NCI-H82 (cell line): ENCODE data around the gene ARHGAP11A.
A peak's percentile ranks its signal among the peaks of the same experiment; 100 is the strongest.
"Not testable (repeated sequence)": the region's sequence is repeated elsewhere in the genome, so short reads cannot be mapped to it uniquely, and the experiment has no call there.

Experiments
- DNase-seq: peaks from one replicate; lab custom pipeline; 2025; lab: John Stamatoyannopoulos, UW

ARHGAP11A gene, protein sequence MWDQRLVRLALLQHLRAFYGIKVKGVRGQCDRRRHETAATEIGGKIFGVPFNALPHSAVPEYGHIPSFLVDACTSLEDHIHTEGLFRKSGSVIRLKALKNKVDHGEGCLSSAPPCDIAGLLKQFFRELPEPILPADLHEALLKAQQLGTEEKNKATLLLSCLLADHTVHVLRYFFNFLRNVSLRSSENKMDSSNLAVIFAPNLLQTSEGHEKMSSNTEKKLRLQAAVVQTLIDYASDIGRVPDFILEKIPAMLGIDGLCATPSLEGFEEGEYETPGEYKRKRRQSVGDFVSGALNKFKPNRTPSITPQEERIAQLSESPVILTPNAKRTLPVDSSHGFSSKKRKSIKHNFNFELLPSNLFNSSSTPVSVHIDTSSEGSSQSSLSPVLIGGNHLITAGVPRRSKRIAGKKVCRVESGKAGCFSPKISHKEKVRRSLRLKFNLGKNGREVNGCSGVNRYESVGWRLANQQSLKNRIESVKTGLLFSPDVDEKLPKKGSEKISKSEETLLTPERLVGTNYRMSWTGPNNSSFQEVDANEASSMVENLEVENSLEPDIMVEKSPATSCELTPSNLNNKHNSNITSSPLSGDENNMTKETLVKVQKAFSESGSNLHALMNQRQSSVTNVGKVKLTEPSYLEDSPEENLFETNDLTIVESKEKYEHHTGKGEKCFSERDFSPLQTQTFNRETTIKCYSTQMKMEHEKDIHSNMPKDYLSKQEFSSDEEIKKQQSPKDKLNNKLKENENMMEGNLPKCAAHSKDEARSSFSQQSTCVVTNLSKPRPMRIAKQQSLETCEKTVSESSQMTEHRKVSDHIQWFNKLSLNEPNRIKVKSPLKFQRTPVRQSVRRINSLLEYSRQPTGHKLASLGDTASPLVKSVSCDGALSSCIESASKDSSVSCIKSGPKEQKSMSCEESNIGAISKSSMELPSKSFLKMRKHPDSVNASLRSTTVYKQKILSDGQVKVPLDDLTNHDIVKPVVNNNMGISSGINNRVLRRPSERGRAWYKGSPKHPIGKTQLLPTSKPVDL

DNA sequence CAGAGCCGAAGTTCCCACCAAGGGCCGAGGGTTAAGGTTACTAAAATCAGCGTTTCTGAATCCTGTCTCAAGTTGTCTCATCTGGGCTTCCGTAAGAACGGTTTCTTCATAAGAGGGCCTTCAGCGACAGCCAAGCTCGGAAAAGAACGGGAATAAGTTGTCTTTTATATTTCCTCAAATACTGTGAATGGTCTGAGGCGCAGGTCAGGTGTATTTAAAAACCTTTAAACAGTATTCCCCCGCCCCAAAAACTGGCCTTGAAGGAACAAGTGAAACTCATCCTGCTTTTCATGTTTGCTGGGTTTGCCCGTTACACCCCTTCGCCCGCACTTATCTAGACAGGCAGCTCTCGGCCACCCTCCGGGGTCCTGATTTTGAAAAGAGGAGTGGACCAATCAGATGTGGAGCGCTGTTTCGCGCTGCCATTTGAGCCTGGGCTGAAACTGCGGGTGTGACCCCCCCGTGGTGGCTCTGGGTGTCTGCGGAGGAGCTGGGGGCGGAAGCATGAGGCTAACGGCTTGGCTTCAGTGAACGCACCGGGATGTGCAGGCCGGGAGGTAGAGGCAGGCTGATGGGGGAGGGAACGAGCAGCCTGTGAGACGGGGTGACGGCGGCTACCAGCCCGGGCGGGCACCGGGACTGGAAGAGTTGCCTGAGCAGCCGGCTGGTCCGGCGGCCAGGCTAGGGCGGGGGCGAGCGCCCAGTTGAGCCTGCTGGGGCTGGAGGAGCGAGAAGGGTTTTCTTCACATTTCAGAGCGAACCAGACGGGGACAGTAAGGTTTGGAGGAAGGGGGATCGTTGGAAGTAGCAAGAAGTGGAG, at the start of gene ARHGAP11A:
TSS of gene ARHGAP11A (plus strand) at position 454 of the 820 bp plus-strand sequence. CDS start 708 bp downstream, outside the sequence.
- DNase-seq: not testable (repeated sequence)

DNA sequence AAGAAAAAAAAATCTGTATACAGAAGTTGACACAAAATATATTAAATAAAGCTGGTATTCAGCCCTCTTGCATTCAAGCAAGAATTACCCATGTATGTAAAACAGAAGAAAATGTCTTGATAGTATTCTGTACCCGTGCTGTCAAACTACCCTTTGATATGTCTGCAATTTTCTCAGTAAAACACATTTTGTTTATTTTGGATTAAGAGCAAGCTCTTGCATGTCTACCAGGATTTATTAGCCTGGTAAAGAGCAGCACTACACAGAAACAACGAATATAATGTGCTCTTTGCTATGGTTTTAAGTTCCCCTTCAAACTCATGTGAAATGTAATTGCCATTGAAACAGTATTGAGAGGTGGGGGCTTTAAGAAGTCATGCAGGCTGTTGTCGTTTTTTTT, 46.3 kb upstream of the ARHGAP11A start:
- not testable (repeated sequence) for DNase-seq

DNA sequence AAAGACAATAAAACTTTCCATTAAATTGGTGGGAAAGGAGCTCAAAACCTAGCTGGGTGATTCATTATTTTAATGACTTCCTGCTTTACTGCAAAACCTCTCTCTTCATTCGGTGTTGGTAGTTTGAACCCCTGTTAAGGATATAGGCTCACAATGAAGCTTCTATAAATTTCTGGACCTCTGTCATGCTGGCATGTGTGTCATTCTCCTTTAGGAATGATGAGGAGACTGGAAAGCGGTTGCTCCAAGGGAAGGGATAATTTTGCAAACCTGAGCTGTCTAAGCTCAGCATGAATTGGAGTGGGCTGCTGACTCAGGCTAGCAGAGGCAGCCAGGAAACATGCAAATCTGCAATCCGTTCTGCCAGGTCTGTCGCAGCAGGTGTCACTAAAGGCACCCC, 36.8 kb upstream of the ARHGAP11A start:
- DNase-seq: not testable (repeated sequence)

DNA sequence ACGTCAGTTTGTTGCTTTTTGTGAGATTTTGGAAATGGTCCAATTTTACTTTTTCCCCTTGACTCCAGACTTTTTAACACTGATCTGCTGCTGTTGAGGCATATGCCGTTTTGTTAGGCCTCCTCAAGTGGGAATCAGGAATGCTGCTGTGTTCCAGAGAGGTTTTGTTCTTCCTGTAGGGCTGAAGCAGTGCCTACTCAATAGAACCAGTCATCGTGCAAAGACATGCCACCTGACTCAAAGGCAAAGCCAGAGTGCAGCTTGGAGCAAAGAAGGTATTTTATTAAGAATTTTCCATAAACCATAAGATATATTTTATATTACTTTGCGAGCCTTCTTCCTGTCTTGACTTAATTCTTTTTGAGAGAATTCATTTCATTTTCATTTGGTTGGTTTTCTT, 29.5 kb upstream of the ARHGAP11A start:
- DNase-seq: not testable (repeated sequence)

DNA sequence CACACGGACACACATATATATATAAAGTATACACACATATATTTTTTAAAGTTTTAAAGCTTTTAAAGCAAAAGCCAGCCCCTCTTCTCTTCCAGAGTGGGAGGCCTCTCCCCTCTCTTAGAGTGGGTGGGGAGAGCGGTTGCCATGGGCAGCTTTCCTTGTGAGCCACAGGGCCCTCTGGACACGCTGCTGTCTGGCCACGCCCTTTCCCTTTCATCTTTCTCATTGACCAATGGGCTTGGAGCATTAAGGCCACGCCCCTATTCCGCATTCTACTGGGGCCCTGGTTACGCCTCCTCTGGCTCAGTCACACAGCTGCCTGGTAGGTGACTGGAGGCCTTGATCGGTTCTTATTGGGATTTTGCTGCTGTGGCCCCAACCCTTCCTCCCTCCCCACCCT, 22.2 kb upstream of the ARHGAP11A start, which contains the start of gene GOLGA8N:
TSS of gene GOLGA8N (plus strand) at position 306 of the 400 bp plus-strand sequence.
- DNase-seq: not testable (repeated sequence)

DNA sequence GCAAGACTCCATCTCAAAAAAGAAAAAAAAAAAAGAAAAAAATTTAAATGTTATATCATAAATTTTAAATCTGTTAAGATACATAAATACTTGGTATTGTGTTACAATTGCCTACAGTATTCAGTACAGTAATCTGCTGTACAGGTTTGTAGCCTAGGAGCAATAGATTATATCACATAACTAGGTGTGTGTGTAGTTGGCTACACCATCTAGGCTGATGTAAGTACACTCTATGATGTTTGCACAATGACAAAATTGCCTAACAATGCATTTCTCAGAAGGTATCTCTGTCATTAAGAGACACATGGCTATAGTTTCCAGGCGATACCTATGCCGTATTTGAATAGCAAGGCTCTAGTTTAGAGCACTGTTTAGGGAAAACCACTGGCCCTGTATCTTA, 5.8 kb upstream of the ARHGAP11A start:
- not testable (repeated sequence) for DNase-seq

- not testable (repeated sequence) for DNase-seq
Measured at GRCh38 chr15:32610719-32611118, 4.6 kb upstream of the ARHGAP11A start.

GRCh38 chr15:32614712-32615050, 623 bp upstream of the ARHGAP11A start:
- DNase-seq: not testable (repeated sequence)

GRCh38 chr15:32615871-32616426, 645 bp downstream of the ARHGAP11A start:
- DNase-seq: not testable (repeated sequence)

GRCh38 chr15:32636410-32636809, 21.1 kb downstream of the ARHGAP11A start:
- no peak for DNase-seq

DNA sequence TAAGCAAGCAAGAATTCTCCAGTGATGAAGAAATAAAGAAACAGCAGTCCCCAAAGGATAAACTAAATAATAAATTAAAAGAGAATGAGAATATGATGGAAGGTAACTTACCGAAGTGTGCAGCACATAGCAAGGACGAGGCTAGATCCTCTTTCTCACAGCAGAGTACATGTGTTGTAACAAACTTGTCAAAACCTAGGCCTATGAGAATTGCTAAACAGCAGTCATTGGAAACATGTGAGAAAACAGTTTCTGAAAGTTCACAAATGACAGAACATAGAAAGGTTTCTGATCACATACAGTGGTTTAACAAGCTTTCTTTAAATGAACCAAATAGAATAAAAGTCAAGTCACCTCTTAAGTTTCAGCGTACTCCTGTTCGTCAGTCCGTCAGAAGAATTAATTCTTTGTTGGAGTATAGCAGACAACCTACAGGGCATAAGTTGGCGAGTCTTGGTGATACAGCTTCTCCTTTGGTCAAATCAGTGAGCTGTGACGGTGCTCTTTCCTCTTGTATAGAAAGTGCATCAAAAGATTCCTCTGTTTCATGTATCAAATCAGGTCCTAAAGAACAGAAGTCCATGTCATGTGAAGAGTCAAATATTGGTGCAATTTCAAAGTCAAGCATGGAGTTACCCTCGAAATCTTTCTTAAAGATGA, 21.7 kb downstream of the ARHGAP11A start:
- DNase-seq: no peak

GRCh38 chr15:32637704-32638103, 22.4 kb downstream of the ARHGAP11A start:
- DNase-seq: no peak

DNA sequence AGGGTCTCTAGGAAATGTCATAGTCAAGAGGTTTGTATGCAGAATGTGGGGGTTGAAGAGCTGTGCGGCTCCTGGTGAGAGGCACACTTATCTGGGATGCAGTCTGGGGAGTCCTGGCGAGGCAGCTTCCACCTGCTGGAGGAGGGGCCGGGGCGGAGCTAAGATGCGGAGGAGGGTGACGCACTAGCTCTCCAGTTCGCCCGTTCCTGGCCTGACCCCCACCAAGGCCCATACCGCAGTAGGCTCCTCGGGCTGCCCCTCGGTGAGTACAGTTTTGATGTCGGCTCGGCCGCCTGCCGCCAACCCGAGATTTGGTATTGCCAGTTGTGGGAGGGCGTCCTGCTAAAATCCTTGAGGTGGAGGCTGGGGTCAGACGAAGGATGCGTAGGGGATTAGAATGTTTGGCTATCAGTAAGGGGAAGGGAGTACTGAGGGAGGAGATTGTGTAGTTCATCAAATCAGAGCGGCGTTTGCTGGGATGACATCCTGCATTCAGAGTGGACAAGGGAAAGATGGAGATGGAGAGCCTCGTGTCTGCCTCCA, 26.3 kb downstream of the ARHGAP11A start, which contains the start of gene SCG5:
TSS of gene SCG5 (plus strand) at position 194 of the 543 bp plus-strand sequence. CDS start 1,883 bp downstream, outside the sequence.
- peak; percentile 85 for DNase-seq

GRCh38 chr15:32642667-32643435, 27.5 kb downstream of the ARHGAP11A start:
- DNase-seq: no peak

- DNase-seq: no peak
Measured at GRCh38 chr15:32643907-32644445, 28.7 kb downstream of the ARHGAP11A start.

DNA sequence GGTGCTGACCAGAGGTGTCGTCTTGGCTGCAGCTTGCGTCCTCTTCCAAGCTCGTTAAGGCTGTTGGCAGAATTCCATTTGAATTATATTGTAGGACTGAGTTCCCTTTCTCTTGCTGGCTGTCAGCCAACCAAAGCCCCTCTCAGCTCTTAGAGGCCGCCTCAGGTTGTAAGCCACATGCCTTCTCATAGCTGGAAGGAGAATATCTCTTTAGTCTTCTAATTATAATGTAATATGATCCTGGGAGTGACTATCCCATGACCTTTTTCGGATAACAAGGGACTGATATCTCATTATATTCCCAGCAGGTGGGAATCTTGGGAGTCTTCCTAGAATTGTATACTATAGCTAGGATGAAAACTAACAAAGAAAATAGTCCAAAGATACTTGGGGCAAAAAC, 31.0 kb downstream of the ARHGAP11A start:
- peak; percentile 97 for DNase-seq

GRCh38 chr15:32649342-32649741, 34.0 kb downstream of the ARHGAP11A start:
- DNase-seq: peak; percentile 36

DNA sequence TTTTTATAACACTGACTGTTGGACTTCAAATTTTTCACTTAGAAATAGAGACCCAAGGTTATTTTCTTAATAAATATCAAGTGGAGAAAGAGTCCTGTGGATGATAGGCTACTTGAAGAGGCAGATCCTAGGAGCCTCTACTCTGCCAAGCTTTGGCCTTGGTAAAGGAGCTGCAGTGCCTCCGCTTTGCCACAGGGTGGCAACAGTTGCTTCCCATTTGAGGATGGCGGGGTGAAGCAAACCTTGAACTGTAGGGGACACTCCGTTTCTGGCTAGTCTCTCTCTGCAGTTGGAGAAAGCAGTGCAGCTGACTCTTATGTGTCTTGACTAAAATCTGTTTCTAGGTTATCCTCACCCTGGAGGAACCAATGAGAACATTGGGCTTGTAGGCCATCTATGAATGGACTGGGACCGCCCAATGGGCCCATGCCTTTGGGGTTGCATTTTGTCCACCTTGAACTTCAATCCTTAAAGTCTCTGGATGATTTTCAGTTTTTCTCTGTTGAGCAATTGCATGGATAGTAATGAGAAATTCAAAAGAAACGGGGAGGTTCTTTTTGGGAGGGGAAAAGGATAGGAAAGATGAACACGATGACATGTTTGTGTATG, 36.0 kb downstream of the ARHGAP11A start:
- DNase-seq: peak; percentile 72

DNA sequence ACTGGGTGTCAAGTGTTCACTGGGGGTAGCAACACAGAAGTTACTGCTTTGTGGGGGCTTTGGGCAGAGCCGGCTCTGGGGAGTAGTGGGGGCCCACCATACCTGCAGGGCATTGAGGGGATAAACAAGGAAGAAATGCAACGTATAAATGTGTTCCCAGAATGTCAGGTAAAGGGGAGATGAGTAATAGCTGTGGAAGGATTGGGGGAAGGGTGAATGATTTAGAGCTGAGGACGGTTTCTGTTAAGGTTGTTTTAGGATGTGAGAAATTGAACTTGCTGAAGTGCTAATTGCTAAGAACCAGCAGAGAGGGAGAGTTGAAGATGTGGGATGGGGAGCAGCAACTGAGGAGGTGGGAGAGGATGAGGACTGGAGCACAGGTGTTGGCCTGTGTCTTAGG, 36.9 kb downstream of the ARHGAP11A start:
- no peak for DNase-seq
